Measurements from ENCODE around the gene GNA12.

DNA sequence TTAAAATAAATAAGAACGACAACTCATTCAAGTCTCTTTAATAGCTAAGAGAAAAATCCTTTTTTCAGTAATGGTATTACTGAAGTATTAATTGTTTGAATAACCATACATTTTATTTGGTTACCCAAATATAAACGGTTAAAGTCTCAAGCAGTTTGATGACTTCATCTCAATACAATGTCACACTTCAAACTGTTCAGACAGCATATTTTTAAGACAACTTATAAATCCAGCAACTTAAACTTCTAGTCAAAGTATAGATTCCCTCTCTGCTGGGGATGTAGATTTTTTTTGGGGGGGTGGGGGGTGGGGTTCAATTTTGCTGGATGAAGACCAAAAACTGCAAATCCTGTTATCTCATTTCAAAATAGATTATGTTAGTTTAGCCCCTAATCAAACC is 42.0 kb downstream of the GNA12 start:
- TF ChIP-seq, protein P1, sequence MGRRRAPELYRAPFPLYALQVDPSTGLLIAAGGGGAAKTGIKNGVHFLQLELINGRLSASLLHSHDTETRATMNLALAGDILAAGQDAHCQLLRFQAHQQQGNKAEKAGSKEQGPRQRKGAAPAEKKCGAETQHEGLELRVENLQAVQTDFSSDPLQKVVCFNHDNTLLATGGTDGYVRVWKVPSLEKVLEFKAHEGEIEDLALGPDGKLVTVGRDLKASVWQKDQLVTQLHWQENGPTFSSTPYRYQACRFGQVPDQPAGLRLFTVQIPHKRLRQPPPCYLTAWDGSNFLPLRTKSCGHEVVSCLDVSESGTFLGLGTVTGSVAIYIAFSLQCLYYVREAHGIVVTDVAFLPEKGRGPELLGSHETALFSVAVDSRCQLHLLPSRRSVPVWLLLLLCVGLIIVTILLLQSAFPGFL (CRISPR knock-in tag; IDR thresholded peaks at IDR 0.05), result no peak
- TF ChIP-seq, protein P2, sequence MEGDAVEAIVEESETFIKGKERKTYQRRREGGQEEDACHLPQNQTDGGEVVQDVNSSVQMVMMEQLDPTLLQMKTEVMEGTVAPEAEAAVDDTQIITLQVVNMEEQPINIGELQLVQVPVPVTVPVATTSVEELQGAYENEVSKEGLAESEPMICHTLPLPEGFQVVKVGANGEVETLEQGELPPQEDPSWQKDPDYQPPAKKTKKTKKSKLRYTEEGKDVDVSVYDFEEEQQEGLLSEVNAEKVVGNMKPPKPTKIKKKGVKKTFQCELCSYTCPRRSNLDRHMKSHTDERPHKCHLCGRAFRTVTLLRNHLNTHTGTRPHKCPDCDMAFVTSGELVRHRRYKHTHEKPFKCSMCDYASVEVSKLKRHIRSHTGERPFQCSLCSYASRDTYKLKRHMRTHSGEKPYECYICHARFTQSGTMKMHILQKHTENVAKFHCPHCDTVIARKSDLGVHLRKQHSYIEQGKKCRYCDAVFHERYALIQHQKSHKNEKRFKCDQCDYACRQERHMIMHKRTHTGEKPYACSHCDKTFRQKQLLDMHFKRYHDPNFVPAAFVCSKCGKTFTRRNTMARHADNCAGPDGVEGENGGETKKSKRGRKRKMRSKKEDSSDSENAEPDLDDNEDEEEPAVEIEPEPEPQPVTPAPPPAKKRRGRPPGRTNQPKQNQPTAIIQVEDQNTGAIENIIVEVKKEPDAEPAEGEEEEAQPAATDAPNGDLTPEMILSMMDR (IDR thresholded peaks at IDR 0.05 in 2 of 3, conservative IDR thresholded peaks at IDR 0.05 in 1 of 3; ENCODE audit: insufficient read depth in 2 of 3, low read depth in 1 of 3, low read length in 3 of 3), result no peak
- TF ChIP-seq HDAC2 (IDR thresholded peaks at IDR 0.05), result no peak
- TF ChIP-seq, protein P3, sequence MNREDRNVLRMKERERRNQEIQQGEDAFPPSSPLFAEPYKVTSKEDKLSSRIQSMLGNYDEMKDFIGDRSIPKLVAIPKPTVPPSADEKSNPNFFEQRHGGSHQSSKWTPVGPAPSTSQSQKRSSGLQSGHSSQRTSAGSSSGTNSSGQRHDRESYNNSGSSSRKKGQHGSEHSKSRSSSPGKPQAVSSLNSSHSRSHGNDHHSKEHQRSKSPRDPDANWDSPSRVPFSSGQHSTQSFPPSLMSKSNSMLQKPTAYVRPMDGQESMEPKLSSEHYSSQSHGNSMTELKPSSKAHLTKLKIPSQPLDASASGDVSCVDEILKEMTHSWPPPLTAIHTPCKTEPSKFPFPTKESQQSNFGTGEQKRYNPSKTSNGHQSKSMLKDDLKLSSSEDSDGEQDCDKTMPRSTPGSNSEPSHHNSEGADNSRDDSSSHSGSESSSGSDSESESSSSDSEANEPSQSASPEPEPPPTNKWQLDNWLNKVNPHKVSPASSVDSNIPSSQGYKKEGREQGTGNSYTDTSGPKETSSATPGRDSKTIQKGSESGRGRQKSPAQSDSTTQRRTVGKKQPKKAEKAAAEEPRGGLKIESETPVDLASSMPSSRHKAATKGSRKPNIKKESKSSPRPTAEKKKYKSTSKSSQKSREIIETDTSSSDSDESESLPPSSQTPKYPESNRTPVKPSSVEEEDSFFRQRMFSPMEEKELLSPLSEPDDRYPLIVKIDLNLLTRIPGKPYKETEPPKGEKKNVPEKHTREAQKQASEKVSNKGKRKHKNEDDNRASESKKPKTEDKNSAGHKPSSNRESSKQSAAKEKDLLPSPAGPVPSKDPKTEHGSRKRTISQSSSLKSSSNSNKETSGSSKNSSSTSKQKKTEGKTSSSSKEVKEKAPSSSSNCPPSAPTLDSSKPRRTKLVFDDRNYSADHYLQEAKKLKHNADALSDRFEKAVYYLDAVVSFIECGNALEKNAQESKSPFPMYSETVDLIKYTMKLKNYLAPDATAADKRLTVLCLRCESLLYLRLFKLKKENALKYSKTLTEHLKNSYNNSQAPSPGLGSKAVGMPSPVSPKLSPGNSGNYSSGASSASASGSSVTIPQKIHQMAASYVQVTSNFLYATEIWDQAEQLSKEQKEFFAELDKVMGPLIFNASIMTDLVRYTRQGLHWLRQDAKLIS (CRISPR knock-in tag; IDR thresholded peaks at IDR 0.05), result no peak
- TF ChIP-seq MAFF (IDR thresholded peaks at IDR 0.05; ENCODE audit: low read length), result no peak
- TF ChIP-seq GATAD2B (IDR thresholded peaks at IDR 0.05; ENCODE audit: borderline replicate concordance), result no peak
- TF ChIP-seq, protein P4, sequence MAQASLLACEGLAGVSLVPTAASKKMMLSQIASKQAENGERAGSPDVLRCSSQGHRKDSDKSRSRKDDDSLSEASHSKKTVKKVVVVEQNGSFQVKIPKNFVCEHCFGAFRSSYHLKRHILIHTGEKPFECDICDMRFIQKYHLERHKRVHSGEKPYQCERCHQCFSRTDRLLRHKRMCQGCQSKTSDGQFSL (CRISPR knock-in tag; IDR thresholded peaks at IDR 0.05), result no peak
- TF ChIP-seq, protein P4 (tag; IDR thresholded peaks at IDR 0.05), result no peak
- TF ChIP-seq SIN3A (IDR thresholded peaks at IDR 0.05; ENCODE audit: borderline replicate concordance in 2 of 2, control insufficient read depth in 1 of 2, low read depth in 2 of 2, low read length in 2 of 2), result no peak
- TF ChIP-seq ZNF324 (CRISPR knock-in tag; IDR thresholded peaks at IDR 0.05), result no peak
- no peak for TF ChIP-seq U2AF1 (optimal IDR thresholded peaks at IDR 0.05; ENCODE audit: low read depth, low read length)
- no peak for TF ChIP-seq SMARCE1 (IDR thresholded peaks at IDR 0.05)
- TF ChIP-seq CHD2 (IDR thresholded peaks at IDR 0.05; ENCODE audit: low read depth, low read length), result no peak
- no peak for TF ChIP-seq GATAD2A (IDR thresholded peaks at IDR 0.05)
- TF ChIP-seq TOE1 (IDR thresholded peaks at IDR 0.05; ENCODE audit: borderline replicate concordance), result no peak
- TF ChIP-seq TOE1 (CRISPR knock-in tag; IDR thresholded peaks at IDR 0.05; ENCODE audit: borderline replicate concordance, low read depth), result no peak

Data from K562 (cell line).